HG03432 (cell line): Measurements from ENCODE around the gene FMNL2.
A peak's percentile ranks its signal among the peaks of the same experiment; 100 is the strongest.

Experiments
- ATAC-seq: cut with Tn5 transposase; IDR thresholded peaks from one replicate; pipeline ENCODE4 v1.9.1; 2021; ENCODE audit warnings: mild to moderate bottlenecking, moderate library complexity; ENCODE audit not compliant: unreplicated experiment

Gene FMNL2

GRCh38 chr2:152400607-152401214 lies 65.7 kb downstream of the FMNL2 start:
- no peak for ATAC-seq

- no peak for ATAC-seq
These were observed 68.1 kb downstream of the FMNL2 start for GRCh38 chr2:152402780-152403759.

- peak; percentile 13 for ATAC-seq
These were observed 70.5 kb downstream of the FMNL2 start for GRCh38 chr2:152405206-152406118.

GRCh38 chr2:152406119-152406835 lies 71.3 kb downstream of the FMNL2 start:
- ATAC-seq: peak; percentile 49

- ATAC-seq: no peak
These were observed 71.8 kb downstream of the FMNL2 start for GRCh38 chr2:152406836-152407161.

- ATAC-seq: peak; percentile 93
These were observed 72.3 kb downstream of the FMNL2 start for GRCh38 chr2:152407204-152407721.

GRCh38 chr2:152407806-152408205 lies 72.8 kb downstream of the FMNL2 start:
- no peak for ATAC-seq

GRCh38 chr2:152408254-152408653 lies 73.3 kb downstream of the FMNL2 start:
- no peak for ATAC-seq

GRCh38 chr2:152409386-152410164 lies 74.6 kb downstream of the FMNL2 start:
- no peak for ATAC-seq

GRCh38 chr2:152410165-152410597 lies 75.2 kb downstream of the FMNL2 start:
- ATAC-seq: no peak

GRCh38 chr2:152411154-152411553 lies 76.2 kb downstream of the FMNL2 start:
- ATAC-seq: no peak

- ATAC-seq: no peak
These were observed 78.5 kb downstream of the FMNL2 start for GRCh38 chr2:152413228-152414030.

- ATAC-seq: peak; percentile 42
These were observed 80.3 kb downstream of the FMNL2 start for GRCh38 chr2:152415231-152415642.

- no peak for ATAC-seq
These were observed 80.8 kb downstream of the FMNL2 start for GRCh38 chr2:152415796-152416195.

GRCh38 chr2:152418688-152419087 lies 83.7 kb downstream of the FMNL2 start:
- ATAC-seq: peak; percentile 39

- no peak for ATAC-seq
These were observed 85.0 kb downstream of the FMNL2 start for GRCh38 chr2:152419944-152420343.

GRCh38 chr2:152420363-152420762 lies 85.4 kb downstream of the FMNL2 start:
- ATAC-seq: no peak

GRCh38 chr2:152420936-152421335 lies 86.0 kb downstream of the FMNL2 start:
- ATAC-seq: no peak
